Measurements from ENCODE around the gene DNAH12.
A peak's percentile ranks its signal among the peaks of the same experiment; 100 is the strongest.

Gene DNAH12, protein sequence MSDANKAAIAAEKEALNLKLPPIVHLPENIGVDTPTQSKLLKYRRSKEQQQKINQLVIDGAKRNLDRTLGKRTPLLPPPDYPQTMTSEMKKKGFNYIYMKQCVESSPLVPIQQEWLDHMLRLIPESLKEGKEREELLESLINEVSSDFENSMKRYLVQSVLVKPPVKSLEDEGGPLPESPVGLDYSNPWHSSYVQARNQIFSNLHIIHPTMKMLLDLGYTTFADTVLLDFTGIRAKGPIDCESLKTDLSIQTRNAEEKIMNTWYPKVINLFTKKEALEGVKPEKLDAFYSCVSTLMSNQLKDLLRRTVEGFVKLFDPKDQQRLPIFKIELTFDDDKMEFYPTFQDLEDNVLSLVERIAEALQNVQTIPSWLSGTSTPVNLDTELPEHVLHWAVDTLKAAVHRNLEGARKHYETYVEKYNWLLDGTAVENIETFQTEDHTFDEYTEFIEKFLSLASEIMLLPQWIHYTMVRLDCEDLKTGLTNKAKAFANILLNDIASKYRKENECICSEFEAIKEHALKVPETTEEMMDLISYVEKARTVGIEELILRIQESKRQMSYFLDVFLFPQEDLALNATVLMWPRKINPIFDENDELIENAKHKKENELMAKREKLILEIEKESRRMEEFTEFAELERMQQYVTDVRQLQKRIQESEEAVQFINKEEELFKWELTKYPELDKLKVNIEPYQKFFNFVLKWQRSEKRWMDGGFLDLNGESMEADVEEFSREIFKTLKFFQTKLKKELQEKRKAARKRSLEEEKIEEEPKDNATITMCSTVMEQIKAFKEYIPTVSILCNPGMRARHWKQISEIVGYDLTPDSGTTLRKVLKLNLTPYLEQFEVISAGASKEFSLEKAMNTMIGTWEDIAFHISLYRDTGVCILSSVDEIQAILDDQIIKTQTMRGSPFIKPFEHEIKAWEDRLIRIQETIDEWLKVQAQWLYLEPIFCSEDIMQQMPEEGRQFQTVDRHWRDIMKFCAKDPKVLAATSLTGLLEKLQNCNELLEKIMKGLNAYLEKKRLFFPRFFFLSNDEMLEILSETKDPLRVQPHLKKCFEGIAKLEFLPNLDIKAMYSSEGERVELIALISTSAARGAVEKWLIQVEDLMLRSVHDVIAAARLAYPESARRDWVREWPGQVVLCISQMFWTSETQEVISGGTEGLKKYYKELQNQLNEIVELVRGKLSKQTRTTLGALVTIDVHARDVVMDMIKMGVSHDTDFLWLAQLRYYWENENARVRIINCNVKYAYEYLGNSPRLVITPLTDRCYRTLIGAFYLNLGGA (N-terminal part only)

DNA sequence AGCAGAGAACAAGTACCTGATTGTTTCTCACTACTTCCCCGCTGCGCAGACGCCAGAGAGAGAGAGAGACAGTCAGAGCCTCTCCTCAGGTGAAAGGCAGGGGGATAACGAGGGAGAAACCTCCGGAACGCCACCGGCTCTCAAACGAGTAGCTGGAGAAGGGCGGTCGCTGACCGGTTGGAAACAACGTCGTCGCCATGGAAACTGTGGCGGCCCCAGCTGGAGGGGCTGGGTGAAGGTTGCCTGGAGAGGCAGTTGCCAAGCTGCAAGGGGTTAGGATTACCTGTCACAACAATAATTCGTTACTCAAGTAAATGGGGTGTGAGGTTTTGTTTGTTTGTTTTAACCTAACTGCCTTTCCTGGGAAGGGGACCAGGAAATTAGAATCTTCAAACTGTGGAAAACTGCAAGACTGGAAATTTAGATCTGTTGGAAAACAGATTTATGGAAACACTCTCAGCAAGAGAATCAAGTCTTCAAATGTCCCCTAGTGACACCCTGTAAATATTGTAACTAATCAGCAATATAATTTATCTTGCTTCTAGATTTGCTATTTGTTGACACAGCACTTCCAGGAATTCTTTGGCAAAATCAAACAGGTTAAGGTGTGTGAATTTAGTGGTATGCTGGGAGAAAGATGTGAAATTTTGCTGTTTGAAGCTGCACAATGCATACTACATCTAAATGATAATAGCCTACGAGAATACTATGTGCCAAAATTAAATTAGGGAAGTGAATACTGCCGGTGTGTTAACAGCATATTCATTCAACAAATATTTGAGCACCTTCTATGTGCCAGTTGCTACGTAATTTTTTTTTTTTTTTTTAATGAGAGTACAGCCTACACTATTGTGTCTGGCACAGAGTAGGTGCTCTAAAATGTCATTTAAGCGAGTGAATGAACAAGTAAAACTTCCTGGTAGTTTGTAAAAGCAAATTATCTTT is at the start of gene DNAH12:
Gene DNAH12 (minus strand): TSS at position 164 of the 945 bp plus-strand sequence. CDS start 1,474 bp downstream, outside the sequence.
- DNase-seq (ENCODE audit: insufficient read length, low spot score) (peak; percentile 8), FAIRE-seq (no peak)

DNA sequence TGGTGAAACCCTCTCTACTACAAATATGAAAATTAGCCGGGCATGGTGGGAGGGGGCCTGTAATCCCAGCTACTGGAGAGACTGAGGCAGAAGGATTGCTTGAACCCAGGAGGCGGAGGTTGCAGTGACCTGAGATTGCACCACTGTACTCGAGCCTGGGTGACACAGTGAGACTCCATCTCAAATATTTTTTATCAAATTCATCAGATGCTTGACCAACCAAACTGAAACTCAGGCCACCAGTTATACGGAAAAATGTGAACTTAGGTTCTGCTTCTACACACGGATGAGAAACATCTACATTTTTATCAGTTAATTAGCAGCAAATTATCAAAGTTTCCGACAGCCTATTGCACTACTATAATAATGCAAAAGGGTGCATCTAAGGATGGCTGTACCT is 48.2 kb upstream of the DNAH12 start:
- no peak for FAIRE-seq
- DNase-seq (ENCODE audit: insufficient read length, low spot score): no peak

DNA sequence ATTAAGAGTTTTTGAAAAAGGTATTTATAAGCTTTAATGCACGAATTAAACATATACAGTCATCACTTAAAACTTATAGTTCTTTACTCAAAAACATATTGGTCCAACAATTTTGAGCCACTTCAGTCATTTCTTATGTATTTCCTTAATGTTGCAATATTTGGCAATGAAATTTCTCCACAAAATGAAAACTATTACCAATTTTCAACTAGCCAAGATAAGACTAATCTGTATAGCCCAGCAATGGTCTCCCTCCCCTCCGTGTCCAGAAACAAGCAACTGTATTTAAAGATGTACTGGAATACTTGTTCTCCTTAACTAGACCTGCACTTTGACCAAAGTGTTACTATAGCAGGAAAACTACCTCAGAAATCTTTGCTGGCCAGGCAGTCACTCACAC is 43.8 kb upstream of the DNAH12 start:
- FAIRE-seq: no peak
- no peak for DNase-seq (ENCODE audit: insufficient read length, low spot score)

DNA sequence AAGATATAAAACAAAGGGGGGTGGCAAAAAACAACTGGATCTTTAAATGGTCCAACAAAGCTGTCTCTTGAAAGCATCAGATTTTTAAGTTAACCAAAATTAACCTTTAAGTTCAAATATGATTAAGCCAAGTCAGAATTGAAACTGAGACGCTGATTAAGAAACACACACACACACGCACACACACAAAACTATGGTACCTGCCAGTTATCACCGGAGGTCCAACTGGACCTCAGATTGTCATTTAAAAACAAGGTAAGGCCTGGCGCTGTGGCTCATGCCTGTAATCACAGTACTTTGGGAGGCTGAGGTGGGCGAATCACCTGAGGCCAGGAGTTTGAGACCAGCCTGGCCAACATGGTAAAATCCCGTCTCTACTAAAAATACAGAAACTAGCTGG is 42.6 kb upstream of the DNAH12 start:
- FAIRE-seq: no peak
- DNase-seq (ENCODE audit: insufficient read length, low spot score): no peak

DNA sequence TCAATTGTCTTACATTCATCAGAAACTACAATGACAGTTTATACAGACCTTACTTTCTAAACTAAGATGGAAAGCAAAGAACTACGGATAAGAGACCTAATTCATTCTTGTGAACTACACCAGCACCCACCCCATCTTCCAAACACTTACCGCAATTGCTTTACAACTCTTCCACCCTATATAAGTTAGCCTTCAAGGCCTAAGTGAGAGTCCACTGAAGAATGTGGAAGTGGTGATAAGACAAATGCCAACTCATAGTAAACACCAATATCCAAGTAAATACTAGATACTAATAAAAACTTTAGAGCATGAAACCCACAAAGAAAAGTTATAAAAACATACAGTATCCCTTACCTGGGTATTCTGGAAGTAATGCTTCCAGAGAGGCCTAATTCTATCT is 39.4 kb upstream of the DNAH12 start:
- DNase-seq (ENCODE audit: insufficient read length, low spot score) (no peak), FAIRE-seq (no peak)

DNA sequence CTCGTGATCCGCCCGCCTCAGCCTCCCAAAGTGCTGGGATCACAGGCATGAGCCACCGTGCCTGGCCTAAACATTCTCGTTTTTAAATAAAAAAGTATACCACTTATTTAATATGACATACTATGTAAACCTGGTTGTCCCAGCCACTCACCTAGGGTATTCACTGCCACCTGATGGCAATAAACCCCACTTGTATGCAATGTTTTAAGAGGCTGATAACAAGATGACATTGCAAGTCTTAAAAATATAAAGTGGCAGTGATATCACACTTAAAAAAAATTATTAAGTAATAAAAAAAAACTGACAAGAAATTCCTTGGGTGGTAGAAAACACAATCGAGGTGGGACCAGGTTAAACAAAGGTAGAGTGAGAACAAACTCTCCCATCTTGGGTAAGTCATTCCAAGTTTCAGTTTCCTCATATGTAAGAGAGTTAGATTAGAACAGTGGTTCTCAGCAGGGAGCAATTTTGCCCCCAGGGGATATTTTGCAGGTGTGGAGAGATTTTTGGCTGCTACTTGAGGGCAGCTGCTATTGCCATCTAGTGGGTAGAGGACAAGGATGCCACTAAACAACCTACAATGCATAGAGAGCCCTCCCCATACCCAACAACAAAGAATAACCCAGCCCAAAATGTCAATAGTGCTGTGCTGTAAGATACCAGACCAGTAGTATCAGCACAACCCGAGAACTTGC is 38.5 kb upstream of the DNAH12 start:
- DNase-seq (ENCODE audit: insufficient read length, low spot score) (no peak), FAIRE-seq (no peak)

DNA sequence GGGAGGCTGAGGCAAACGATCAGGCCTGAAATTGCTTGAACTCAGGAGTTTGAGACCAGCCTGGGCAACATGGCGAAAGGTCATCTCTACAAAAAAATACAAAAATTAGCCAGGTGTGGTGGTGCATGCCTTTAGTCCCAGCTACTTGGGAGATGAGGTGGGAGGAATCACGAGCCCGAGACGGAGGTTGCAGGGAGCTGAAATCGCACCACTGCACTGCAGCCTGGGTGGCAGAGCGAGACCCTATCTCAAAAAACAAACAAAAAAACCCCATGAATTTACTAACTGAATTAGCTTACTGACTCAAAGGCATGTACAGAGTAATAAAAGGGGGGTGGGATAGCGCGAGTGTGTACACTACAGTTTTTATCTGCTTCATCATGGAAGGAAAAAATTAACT is 33.7 kb upstream of the DNAH12 start:
- FAIRE-seq (no peak), DNase-seq (ENCODE audit: insufficient read length, low spot score) (no peak)

DNA sequence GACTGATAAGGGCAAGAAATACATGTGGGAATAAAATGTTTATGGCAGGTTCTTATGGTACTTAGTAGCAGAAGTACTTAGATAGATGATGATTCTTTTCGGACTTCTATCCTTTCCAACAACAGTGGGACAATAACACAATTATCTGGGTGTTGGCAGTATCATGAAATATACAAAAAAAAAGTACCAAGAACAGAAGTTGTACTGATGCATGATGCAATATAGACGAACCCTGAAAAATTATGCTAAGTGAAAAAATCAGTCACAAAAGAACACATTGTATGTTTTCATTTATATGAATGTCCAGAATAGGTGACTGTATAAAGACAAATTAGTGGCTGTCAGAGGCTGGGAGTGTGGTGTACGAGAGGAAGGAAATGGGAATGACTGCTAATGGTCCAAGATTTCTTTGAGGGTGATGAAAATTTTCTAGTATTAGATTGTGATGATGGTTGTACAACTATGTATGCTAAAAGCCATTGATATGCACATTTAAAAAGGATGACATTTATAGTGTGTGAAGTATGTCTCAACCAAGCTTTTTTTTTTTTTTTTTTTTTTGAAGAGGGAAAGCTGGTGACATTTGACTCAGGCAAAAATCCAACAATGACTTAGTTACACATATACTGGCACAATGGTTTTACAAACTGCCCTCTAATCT is 32.0 kb upstream of the DNAH12 start:
- no peak for DNase-seq (ENCODE audit: insufficient read length, low spot score)
- no peak for FAIRE-seq

DNA sequence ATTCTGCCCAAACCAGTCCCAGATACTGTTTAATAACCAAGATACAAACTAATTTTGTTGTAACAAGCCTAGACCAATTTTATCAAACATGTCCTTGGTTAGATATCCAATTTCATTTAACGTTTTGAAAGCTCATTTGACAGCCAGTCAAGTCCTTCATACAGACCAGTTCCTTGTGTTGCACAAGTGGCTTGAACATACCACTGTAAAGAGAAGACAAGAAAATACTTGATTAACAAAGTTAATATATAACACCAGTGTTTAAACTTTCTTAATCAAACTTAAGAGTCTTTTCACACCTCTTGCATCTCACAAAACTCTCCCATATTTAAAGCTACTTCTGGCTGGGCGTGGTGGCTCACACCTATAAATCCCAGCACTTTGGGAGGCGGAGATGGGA is 28.0 kb upstream of the DNAH12 start:
- DNase-seq (ENCODE audit: insufficient read length, low spot score) (no peak), FAIRE-seq (no peak)

DNA sequence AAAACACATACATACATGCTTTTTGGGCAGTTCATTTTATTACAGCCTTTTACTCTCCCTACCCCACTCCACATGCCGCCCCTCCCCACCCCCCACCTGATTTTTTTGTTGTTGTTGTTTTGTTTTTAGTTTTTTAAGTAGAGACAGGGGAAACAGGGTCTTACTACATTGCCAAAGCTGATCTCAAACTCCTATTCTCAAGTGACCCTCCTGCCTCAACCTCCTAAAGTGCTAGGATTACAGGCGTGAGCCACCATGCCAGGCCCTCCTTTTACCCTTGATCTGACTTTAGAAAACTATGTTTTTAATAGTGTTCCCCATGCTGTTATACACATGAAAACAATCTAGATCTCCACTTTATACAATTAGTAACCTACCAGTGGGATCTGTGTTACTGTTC is 26.7 kb upstream of the DNAH12 start:
- no peak for DNase-seq (ENCODE audit: insufficient read length, low spot score)
- FAIRE-seq: no peak

DNA sequence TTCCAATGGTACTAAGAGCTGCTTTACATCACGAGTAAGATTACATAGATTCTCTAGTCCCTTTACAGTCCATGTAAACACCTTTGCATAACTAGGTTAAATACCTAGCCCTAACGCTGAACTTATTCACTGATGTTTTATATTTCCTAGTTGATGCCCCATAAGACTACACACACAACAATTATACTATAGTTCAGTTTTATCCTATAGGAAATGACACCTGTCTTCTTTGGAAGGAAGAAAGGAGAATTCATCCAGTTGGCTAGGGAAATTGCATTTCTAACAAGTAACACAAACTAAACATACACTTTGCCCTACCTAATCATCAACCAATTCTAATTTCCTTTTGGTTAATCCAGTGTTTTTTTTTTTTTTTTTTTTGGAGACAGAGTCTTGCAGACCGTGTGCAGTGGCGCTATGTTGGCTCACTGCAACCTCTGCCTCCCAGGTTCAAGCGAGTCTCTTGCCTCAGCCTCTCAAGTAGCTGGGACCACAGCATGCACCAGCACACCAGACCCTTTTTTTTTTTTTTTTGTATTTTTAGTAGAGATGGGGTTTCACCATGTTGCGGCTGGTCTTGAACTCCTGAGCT is 25.8 kb upstream of the DNAH12 start:
- DNase-seq (ENCODE audit: insufficient read length, low spot score) (no peak), FAIRE-seq (no peak)

DNA sequence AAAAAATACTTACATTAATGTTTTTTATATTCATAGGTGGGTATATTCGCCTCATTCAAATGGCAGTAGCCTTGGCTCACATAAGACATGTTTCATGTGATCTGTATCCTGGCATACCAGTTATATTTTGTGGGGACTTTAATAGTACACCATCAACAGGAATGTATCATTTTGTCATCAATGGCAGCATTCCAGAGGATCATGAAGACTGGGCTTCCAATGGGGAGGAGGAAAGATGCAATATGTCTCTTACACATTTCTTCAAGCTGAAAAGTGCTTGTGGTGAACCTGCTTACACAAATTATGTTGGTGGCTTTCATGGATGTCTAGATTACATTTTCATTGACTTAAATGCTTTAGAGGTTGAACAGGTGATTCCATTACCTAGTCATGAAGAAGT is 15.4 kb upstream of the DNAH12 start:
- DNase-seq (ENCODE audit: insufficient read length, low spot score): no peak
- FAIRE-seq: no peak

DNA sequence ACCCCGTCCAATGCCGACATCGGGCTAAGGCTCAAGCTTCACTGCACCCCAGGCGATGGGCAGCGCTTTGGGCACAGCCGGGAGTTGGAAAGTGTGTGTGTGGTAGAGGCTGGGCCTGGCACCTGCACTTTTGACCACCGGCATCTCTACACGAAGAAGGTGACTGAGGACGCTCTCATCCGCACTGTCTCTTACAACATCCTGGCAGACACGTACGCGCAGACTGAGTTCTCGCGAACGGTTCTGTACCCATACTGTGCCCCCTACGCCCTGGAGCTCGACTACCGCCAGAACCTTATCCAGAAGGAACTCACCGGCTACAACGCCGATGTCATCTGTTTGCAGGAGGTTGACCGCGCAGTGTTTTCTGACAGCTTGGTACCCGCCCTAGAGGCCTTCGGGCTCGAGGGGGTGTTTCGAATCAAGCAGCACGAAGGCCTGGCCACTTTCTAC is 13.0 kb upstream of the DNAH12 start:
- FAIRE-seq: no peak
- DNase-seq (ENCODE audit: insufficient read length, low spot score): peak; percentile 20

DNA sequence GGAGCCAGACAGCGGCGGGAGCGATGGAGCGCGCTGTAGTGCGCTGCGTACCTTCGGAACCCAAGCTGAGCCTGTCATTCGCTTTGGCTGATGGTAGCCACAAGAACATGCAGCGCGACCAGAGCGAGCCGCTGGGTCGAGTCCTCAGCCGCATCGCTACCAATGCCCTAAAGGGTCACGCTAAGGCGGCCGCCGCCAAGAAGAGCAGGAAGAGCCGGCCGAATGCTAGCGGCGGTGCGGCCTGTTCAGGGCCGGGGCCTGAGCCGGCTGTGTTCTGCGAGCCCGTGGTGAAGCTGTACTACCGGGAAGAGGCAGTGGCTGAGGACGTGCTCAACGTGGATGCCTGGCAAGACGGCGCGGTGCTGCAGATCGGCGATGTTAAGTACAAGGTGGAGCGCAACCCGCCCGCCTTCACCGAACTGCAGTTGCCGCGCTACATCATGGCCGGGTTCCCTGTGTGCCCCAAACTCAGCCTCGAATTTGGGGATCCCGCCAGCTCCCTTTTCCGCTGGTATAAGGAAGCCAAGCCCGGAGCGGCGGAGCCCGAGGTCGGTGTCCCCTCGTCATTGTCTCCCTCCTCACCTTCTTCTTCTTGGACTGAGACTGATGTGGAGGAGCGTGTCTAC is 12.4 kb upstream of the DNAH12 start:
- DNase-seq (ENCODE audit: insufficient read length, low spot score): peak; percentile 6
- no peak for FAIRE-seq

DNA sequence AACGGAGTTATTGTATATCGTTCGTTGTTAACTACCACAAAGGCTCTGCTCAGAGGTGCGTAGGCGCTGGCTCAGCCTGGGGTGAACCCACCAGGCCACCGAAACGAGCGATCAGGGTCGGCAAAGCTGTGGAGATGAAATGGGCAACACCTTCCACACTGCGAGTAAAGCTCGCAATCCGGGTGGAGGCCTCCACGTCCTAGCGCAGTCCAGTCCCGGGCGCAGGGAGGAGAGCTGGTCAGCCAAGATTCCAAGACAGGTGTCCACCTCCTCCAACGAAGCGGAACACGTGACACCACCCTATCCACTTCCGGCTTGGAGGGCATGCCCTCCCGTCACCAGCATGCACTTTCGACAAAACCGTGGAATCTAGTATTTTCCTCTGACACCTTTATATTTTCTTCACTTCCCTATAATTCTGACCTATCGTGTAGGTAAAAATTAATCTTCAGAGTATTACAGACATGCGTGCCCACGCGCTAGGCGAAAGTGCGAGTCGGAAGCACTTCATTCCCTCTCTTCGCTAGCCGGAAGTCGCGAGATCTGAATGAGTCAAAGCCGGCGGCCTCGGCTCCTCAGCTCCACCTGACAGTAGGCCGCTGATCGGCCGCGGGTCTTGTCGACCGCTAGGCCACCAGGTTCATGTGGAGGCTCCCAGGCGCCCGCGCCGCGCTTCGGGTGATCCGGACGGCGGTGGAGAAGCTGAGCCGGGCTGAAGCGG is 11.8 kb upstream of the DNAH12 start, which contains the start of gene PDE12:
Gene PDE12 (plus strand): TSS at position 537 of the 721 bp plus-strand sequence. CDS start 106 bp downstream, at position 643.
- DNase-seq (ENCODE audit: insufficient read length, low spot score) (peak; percentile 71), FAIRE-seq (peak; percentile 96)

DNA sequence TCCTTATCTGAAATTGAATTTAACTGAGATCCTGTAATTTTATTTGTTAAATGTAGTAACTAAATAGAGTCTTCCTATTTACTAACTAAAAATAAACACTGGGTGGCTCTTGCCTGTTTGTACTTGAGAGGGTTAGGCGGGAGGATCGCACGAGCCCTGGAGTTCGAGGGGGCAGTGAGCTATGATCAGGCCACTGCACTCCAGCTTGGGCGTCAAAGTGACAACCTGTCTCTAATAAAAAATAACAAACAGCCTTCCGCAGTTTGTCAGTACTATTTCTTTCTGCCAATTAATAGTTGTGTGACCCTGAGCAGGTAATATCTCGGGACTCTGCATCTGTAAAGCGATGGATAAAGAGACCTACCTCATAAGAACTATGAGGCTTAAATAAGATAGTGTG is 11.2 kb upstream of the DNAH12 start:
- FAIRE-seq: no peak
- DNase-seq (ENCODE audit: insufficient read length, low spot score): no peak

DNA sequence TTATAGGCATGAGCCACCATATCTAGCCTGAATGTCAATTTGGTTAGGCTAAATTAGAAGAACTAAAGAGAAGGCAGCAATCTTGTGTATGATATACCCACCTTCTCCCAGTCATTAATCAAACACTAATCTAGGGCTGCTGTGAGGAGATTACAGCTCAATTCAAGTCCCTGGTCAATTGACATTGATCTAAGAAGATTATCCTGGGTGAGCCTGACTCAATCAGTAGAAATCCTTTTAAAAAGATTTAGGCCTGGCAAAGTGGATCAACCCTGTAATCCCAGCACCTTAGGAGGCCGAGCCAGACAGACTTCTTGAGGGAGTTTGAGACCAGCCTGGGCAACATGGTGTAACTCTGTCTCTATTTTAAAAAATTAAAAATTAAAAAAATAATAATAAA is 2.5 kb upstream of the DNAH12 start:
- FAIRE-seq: no peak
- DNase-seq (ENCODE audit: insufficient read length, low spot score): no peak
